Measurements from ENCODE around the gene CORO1C. TPM values are rescaled to one million over a fixed set of nuclear protein-coding genes. Genes with fewer than 3 reads are reported as not detected.
A peak's percentile ranks its signal among the peaks of the same experiment; 100 is the strongest.

CORO1C gene
- total and polyA plus RNA-seq, 9 of the 15 experiments (the other 6 are each of a cell fraction or from before 2014, with no cell fraction given): 55.2 to 280 (median 150) TPM

GRCh38 chr12:108605000-108605689, 126.2 kb downstream of the CORO1C start:
- BruUV-seq (replicated peaks): no TSS peak
- TF ChIP-seq, protein P1, sequence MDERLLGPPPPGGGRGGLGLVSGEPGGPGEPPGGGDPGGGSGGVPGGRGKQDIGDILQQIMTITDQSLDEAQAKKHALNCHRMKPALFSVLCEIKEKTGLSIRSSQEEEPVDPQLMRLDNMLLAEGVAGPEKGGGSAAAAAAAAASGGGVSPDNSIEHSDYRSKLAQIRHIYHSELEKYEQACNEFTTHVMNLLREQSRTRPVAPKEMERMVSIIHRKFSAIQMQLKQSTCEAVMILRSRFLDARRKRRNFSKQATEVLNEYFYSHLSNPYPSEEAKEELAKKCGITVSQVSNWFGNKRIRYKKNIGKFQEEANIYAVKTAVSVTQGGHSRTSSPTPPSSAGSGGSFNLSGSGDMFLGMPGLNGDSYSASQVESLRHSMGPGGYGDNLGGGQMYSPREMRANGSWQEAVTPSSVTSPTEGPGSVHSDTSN (CRISPR knock-in tag; IDR thresholded peaks at IDR 0.05; ENCODE audit: low read depth): no peak
- TF ChIP-seq, protein P1 (tag; conservative IDR thresholded peaks at IDR 0.05; ENCODE audit: low read depth): 0 out of 2 replicates have a peak, but pooled peaks have one; percentile 13
- TF ChIP-seq ZNF146 (CRISPR knock-in tag; IDR thresholded peaks at IDR 0.05; ENCODE audit: unreplicated experiment): peak; percentile 89
- TF ChIP-seq CEBPG (CRISPR knock-in tag; IDR thresholded peaks at IDR 0.05): 0 out of 2 replicates have a peak, but pooled peaks have one; percentile 24
- no peak for TF ChIP-seq CEBPG (tag; conservative IDR thresholded peaks at IDR 0.05 in 1 of 2, IDR thresholded peaks at IDR 0.05 in 1 of 2)
- TF ChIP-seq NR2C2 (CRISPR knock-in tag; IDR thresholded peaks at IDR 0.05): peak; percentile 79
- TF ChIP-seq NR2C2 (tag; IDR thresholded peaks at IDR 0.05): peak; percentile 75
- TF ChIP-seq MAX (CRISPR knock-in tag; IDR thresholded peaks at IDR 0.05): peak; percentile 28; the same call in 1 of the 2 replicates
- no peak for TF ChIP-seq ZC3H11A (IDR thresholded peaks at IDR 0.05; ENCODE audit: low read depth, low read length)
- TF ChIP-seq NR2C1 (IDR thresholded peaks at IDR 0.05): no peak
- peak; percentile 47; the same call in 1 of the 2 replicates for TF ChIP-seq NR2C1 (tag; IDR thresholded peaks at IDR 0.05)
- TF ChIP-seq USF1 (CRISPR knock-in tag; IDR thresholded peaks at IDR 0.05): peak; percentile 30; the same call in 1 of the 2 replicates
- no peak for TF ChIP-seq TEAD4 (IDR thresholded peaks at IDR 0.05; ENCODE audit: low read length)
- TF ChIP-seq TEAD4 (CRISPR knock-in tag; IDR thresholded peaks at IDR 0.05; ENCODE audit: borderline replicate concordance): 0 out of 2 replicates have a peak, but pooled peaks have one; percentile 39
- TF ChIP-seq ATF3 (IDR thresholded peaks at IDR 0.05): peak; percentile 45; the same call in 1 of the 2 replicates
- no peak for TF ChIP-seq ATF3 (CRISPR knock-in tag; conservative IDR thresholded peaks at IDR 0.05)
- TF ChIP-seq, protein P2, sequence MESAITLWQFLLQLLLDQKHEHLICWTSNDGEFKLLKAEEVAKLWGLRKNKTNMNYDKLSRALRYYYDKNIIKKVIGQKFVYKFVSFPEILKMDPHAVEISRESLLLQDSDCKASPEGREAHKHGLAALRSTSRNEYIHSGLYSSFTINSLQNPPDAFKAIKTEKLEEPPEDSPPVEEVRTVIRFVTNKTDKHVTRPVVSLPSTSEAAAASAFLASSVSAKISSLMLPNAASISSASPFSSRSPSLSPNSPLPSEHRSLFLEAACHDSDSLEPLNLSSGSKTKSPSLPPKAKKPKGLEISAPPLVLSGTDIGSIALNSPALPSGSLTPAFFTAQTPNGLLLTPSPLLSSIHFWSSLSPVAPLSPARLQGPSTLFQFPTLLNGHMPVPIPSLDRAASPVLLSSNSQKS (CRISPR knock-in tag; IDR thresholded peaks at IDR 0.05): no peak

More at GRCh38 chr12:108605000-108605689, 126.2 kb downstream of the CORO1C start:
- no peak overlapping the region for H3K9ac ChIP-seq (ENCODE audit: insufficient read depth in 1 of 2, low read depth in 2 of 2, low read length in 2 of 2)
- no peaks in the 10 kb centered on the region for H3K36me3 ChIP-seq (ENCODE audit: control insufficient read depth, insufficient read depth, low read length)
- FAIRE-seq (peak; percentile 80), ATAC-seq (0 out of 3 replicates have a peak, but pooled peaks have one; percentile 17), DNase-seq (ENCODE audit: extremely low read depth in 1 of 4, low spot score in 3 of 4) (no peak)
- H3K27ac ChIP-seq (ENCODE audit: extremely low read depth, low read depth, low read length): no peak overlapping the region
- intact Hi-C loops (cut with micrococcal nuclease) (no loop called here), in situ Hi-C loops (cut with MboI) (no loop called here)
- peaks cover 3% of the 10 kb centered on the region for H3K9me1 ChIP-seq (ENCODE audit: control insufficient read depth, insufficient read depth, low read length)
- no peaks in the 10 kb centered on the region for H4K20me1 ChIP-seq (replicated peaks; ENCODE audit: control insufficient read depth, insufficient read depth, low read length)
- no peaks in the 10 kb centered on the region for H3K79me2 ChIP-seq (ENCODE audit: control insufficient read depth, insufficient read depth, low read length)
- peaks cover 7 to 14% of the 10 kb centered on the region in 2 experiments for H3K4me1 ChIP-seq (replicated peaks in 1 of 2; ENCODE audit: control insufficient read depth in 2 of 2, insufficient read depth in 2 of 2, low read length in 2 of 2)
- WGBS (ENCODE audit: insufficient coverage, low coverage, missing lambda C conversion rate): 0% methylated on average over 3 of the region's 3 CpGs
- H3K27me3 ChIP-seq (ENCODE audit: control insufficient read depth in 2 of 2, insufficient read depth in 2 of 2, low read length in 2 of 2): no peaks in the 10 kb centered on the region
- no peak overlapping the region for H2AFZ ChIP-seq (ENCODE audit: low read depth, low read length)
- ChIA-PET CTCF (ENCODE audit: low intra/inter-chr PET ratio) (no interaction called here), POLR2A (interaction anchor here (0.6 to 0.9 kb wide), 3 partner anchors 9 to 75 kb away, joined by 3 to 5 read pairs (median 3); no protein-coding TSS in a partner anchor)
- H3K4me2 ChIP-seq (ENCODE audit: insufficient read depth, low read length): no peak overlapping the region
- H3K4me3 ChIP-seq: no peak overlapping the region
- no peaks in the 10 kb centered on the region for H3K9me3 ChIP-seq (replicated peaks; ENCODE audit: control insufficient read depth, insufficient read depth, low read depth, low read length)
